Cardiac muscle cell (in vitro differentiated cells and primary cell): ENCODE results near the gene SCGB2B2. TPM values are rescaled to one million over a fixed set of nuclear protein-coding genes. Genes with fewer than 3 reads are reported as not detected.
"Not testable (repeated sequence)": the region's sequence is repeated elsewhere in the genome, so short reads cannot be mapped to it uniquely, and the experiment has no call there.

ENCODE experiments used
- DNase-seq, 2 donors: peaks; one replicate each; pipeline versions ENCODE4 v3.0.0 to v3.0.0-alpha.2; 2010 to 2017; ENCODE audit warnings: low read depth in 1 of 2, low spot score in 1 of 2
- H3K27ac ChIP-seq: fragments of 200-600 bp; sonication (generic); 2 replicates; pipeline ENCODE4 v1.5.1; 2016
- H3K27me3 ChIP-seq: fragments of 200-600 bp; sonication (generic); 2 replicates; pipeline ENCODE4 v1.6.0; 2016; ENCODE audit warnings: control low read depth
- H3K36me3 ChIP-seq: fragments of 200-600 bp; sonication (generic); 2 replicates; pipeline ENCODE4 v1.5.1; 2016; ENCODE audit warnings: control low read depth
- H3K4me1 ChIP-seq: fragments of 200-600 bp; sonication (generic); 2 replicates; pipeline ENCODE4 v1.8.1; 2017; ENCODE audit warnings: low read depth, mild to moderate bottlenecking, mixed run types
- H3K4me3 ChIP-seq: fragments of 200-600 bp; sonication (generic); 2 replicates; pipeline ENCODE4 v1.5.1; 2016; ENCODE audit warnings: mild to moderate bottlenecking
- H3K9me3 ChIP-seq: fragments of 200-600 bp; sonication (generic); 2 replicates; pipeline ENCODE4 v1.5.1; 2017; ENCODE audit warnings: low read depth, mild to moderate bottlenecking, control low read depth
- polyA plus RNA-seq: library from polyadenylated mRNA; unstranded; fragments of >200 nt; fragmentation: Nextera tagmentation; extraction: Ambion mirVana; gene quantifications from 2 replicates; pipeline ENCODE4 v1.2.1, GENCODE V29; 2016
- total RNA-seq: library from RNA; depleted of rRNA; stranded (reverse); fragments of >200 nt; gene quantifications from 2 replicates; pipeline ENCODE4 v1.2.3, GENCODE V29; 2016
- TF ChIP-seq, protein P1 (sequence below): IDR thresholded peaks from 2 replicates; pipeline ENCODE4 v1.5.1; 2012; ENCODE audit warnings: low read depth, mild to moderate bottlenecking, low read length

The SCGB2B2 gene
- total and polyA plus RNA-seq, 2 experiments from 2014 or later: 0.23 to 0.27 TPM

DNA sequence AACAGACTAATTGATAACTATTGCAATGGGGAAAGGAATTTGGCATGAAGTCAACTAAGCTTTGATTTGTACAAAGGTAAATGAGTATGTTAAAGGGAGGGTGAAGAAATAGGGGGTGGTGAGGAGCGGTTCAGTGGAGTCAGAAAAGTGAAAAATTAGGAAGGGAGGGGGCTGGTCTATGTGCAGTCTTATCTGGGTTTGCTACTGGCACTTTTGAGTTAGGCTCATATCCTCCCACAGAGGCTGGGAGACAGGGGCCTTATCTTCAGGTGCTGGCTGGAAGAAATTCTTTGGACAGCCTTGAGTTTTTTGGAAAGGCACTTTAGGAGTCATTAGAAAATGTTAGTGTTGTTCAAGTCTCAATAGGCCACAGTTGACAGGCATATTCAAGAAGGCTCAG, 11.6 kb upstream of the SCGB2B2 start:
- Histone ChIP-seq H3K36me3 (peaks cover 6% of the 10 kb centered on the region), H3K9me3 (no peaks in the 10 kb centered on the region), H3K27me3 (no peaks in the 10 kb centered on the region), H3K4me3 (no peak overlapping the region), H3K4me1 (no peaks in the 10 kb centered on the region), H3K27ac (no peak overlapping the region)
- no peak for DNase-seq
- TF ChIP-seq, protein P1, sequence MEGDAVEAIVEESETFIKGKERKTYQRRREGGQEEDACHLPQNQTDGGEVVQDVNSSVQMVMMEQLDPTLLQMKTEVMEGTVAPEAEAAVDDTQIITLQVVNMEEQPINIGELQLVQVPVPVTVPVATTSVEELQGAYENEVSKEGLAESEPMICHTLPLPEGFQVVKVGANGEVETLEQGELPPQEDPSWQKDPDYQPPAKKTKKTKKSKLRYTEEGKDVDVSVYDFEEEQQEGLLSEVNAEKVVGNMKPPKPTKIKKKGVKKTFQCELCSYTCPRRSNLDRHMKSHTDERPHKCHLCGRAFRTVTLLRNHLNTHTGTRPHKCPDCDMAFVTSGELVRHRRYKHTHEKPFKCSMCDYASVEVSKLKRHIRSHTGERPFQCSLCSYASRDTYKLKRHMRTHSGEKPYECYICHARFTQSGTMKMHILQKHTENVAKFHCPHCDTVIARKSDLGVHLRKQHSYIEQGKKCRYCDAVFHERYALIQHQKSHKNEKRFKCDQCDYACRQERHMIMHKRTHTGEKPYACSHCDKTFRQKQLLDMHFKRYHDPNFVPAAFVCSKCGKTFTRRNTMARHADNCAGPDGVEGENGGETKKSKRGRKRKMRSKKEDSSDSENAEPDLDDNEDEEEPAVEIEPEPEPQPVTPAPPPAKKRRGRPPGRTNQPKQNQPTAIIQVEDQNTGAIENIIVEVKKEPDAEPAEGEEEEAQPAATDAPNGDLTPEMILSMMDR: no peak

DNA sequence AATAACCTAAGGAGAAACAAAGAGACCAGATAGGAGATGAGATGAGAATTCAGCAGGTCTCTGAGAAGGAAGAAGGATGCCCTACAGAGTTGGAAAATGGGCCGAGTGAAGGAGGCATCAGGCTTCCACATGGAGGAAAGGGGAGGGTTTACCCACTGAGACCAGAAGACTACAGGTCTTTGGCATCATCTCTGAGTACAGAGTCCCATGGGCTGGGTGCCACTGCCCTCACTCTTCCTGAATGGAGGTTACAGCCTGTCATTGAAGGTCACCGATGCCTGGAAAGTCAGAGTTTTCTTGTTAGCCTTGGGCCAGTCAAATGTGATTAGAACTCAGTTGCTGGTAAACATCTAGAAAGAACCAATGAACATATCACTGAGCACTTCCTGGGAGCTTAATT, 10.4 kb upstream of the SCGB2B2 start:
- Histone ChIP-seq H3K4me1 (no peaks in the 10 kb centered on the region), H3K9me3 (no peaks in the 10 kb centered on the region), H3K27me3 (no peaks in the 10 kb centered on the region), H3K36me3 (peaks cover 16% of the 10 kb centered on the region), H3K27ac (no peak overlapping the region), H3K4me3 (no peak overlapping the region)
- TF ChIP-seq, protein P1: no peak
- no peak for DNase-seq

DNA sequence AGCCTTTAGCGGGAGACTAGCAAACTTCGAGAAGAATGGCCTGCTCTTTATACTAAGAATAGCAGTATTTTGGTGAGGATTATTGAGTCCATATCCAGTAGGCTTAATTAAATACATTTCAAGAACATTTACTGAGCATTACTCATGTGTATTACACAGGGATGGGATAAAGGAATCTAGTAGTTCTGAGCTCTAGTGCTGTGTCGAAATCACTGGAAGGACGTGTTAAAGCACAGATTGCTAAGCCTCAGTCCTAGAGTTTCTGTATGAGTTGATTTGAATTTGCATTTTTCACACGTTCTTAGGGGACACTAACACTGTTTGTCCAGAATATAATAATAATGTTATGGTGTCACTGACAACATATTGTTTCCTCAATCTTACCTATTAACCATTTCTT, 9.5 kb upstream of the SCGB2B2 start:
- no peak overlapping the region for H3K27ac ChIP-seq
- H3K9me3 ChIP-seq: no peaks in the 10 kb centered on the region
- H3K4me1 ChIP-seq: no peaks in the 10 kb centered on the region
- DNase-seq: no peak
- H3K36me3 ChIP-seq: peaks cover 16% of the 10 kb centered on the region
- H3K4me3 ChIP-seq: no peak overlapping the region
- no peaks in the 10 kb centered on the region for H3K27me3 ChIP-seq
- TF ChIP-seq, protein P1: no peak

- not testable (repeated sequence) for H3K4me1 ChIP-seq, DNase-seq, H3K27me3 ChIP-seq, H3K4me3 ChIP-seq, H3K9me3 ChIP-seq, H3K27ac ChIP-seq
- peaks cover 26% of the 10 kb centered on the region for H3K36me3 ChIP-seq
Observed at GRCh38 chr19:34685266-34685665, 8.3 kb upstream of the SCGB2B2 start.

GRCh38 chr19:34681478-34681877, 4.5 kb upstream of the SCGB2B2 start:
- H3K27ac ChIP-seq: no peak overlapping the region
- no peak for DNase-seq
- no peaks in the 10 kb centered on the region for H3K27me3 ChIP-seq
- no peak overlapping the region for H3K4me3 ChIP-seq
- TF ChIP-seq, protein P1: no peak
- H3K9me3 ChIP-seq: no peaks in the 10 kb centered on the region
- peaks cover 34% of the 10 kb centered on the region for H3K36me3 ChIP-seq
- no peaks in the 10 kb centered on the region for H3K4me1 ChIP-seq

DNA sequence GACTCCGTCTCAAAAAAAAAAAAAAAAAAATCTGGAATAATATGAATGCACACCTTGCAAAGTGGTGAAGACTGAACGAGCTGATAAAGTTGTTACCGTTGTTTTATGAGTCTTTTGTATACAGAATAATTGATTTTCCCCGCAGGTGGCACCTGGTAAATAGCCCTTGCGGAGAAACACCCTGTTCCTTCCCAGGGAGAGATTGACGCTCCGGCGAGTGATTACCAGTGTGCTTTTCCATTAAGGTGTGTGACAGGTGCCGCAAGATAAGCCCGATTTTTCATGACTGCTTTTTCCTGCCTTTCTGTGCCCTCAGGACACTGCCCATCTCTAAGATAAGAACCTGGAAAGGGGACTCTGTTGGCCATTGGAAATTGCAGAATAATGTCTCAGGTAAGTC, 1.5 kb upstream of the SCGB2B2 start:
- Histone ChIP-seq H3K9me3 (no peaks in the 10 kb centered on the region), H3K36me3 (peaks cover 26% of the 10 kb centered on the region), H3K4me1 (no peaks in the 10 kb centered on the region), H3K4me3 (peak overlapping the region; percentile 57), H3K27ac (no peak overlapping the region), H3K27me3 (no peaks in the 10 kb centered on the region)
- no peak for DNase-seq
- TF ChIP-seq, protein P1: no peak
